ENCODE results near the gene STAT3. TPM values are rescaled to one million over a fixed set of nuclear protein-coding genes. Genes with fewer than 3 reads are reported as not detected.

The STAT3 gene
- total and polyA plus RNA-seq, 2 donors from 2014 or later, result 55.6 to 327 TPM

DNA sequence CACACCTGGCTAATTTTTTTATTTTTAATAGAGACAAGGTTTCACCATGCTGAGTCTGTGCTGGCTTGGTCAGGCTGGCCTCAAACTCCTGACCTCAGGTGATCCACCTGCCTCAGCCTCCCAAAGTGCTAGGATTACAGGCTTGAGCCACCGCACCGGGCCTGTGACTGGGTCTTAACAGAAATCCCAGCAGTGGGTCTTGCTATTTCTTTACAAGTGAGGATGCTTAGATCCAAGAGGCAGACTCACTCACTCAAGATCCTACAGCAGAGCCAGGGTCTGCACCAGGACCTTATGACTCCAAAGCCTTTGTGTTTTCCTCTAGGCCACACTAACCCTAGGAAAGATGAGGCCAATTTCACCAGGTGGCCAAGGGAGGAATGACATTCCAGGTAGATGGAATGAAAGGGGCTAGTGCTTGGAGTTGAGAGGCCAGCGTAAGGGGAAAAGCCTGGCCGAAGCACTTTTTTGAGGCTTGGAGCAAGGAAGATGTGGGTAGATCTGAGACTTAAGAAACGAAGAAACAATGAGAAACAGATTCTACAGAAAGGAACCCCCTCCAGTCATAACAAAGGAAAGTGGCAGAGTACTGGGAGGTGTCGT is 105.7 kb downstream of the STAT3 start:
- intact Hi-C loops (cut with DNase I), result no loop called here
- no peaks in the 10 kb centered on the region for H3K9me3 ChIP-seq (ENCODE audit: control insufficient read depth in 2 of 3, insufficient read depth in 1 of 3, low read length in 3 of 3)
- no peak overlapping the region for H3K9ac ChIP-seq (ENCODE audit: low read length in 3 of 3)
- H3K4me3 ChIP-seq (ENCODE audit: low read length in 3 of 3), result no peak overlapping the region
- FAIRE-seq (no peak), DNase-seq (peak in 1 of 5 donors; percentile 25)
- H3K27ac ChIP-seq (ENCODE audit: low read depth in 2 of 2, low read length in 2 of 2), result no peak overlapping the region
- H3K27me3 ChIP-seq (ENCODE audit: control insufficient read depth, insufficient read depth, low read length), result no peaks in the 10 kb centered on the region
- H3K36me3 ChIP-seq (ENCODE audit: control insufficient read depth in 2 of 3, insufficient read depth in 3 of 3, low read length in 3 of 3), result no peaks in the 10 kb centered on the region
- TF ChIP-seq CTCF (IDR thresholded peaks at IDR 0.05; ENCODE audit: borderline replicate concordance, extremely low read depth, insufficient read depth), result no peak
- H3K4me1 ChIP-seq (ENCODE audit: control insufficient read depth in 2 of 3, insufficient read depth in 2 of 3, low read depth in 1 of 3, low read length in 3 of 3), result peaks cover 0 to 12% (median 2%) of the 10 kb centered on the region in 3 donors

DNA sequence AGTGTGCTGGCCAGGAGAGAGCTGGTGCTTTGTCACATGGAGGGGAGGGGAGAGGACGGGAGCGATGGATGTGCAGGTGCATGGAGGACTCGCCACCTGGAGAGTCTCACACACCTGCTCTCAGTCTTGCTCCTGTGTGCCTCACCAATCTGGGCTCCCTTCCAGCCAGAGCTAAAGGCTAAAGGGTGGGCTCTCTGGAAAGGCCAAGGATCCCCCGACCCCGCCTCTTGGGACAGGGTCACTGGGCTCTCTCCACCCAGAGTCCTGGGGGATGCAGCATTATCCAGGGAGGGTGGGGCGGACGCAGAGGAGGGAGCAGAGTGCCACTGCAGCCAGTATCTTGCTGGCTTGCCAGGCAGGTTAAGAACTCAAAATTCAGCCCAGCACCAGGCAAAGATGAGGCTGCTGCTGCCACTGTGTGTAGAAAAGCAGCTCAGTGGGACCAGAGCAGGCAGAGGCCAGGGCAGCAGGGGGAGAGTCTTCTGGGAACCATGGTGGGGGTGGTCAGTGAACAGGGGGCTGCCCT is 106.6 kb downstream of the STAT3 start:
- Histone ChIP-seq H3K9me3 (ENCODE audit: control insufficient read depth in 2 of 3, insufficient read depth in 1 of 3, low read length in 3 of 3) (no peaks in the 10 kb centered on the region), H3K36me3 (ENCODE audit: control insufficient read depth in 2 of 3, insufficient read depth in 3 of 3, low read length in 3 of 3) (no peaks in the 10 kb centered on the region), H3K27me3 (ENCODE audit: control insufficient read depth, insufficient read depth, low read length) (no peaks in the 10 kb centered on the region), H3K4me3 (ENCODE audit: low read length in 3 of 3) (no peak overlapping the region), H3K4me1 (ENCODE audit: control insufficient read depth in 2 of 3, insufficient read depth in 2 of 3, low read depth in 1 of 3, low read length in 3 of 3) (peaks cover 0 to 3% (median 0%) of the 10 kb centered on the region in 3 donors), H3K27ac (ENCODE audit: low read depth in 2 of 2, low read length in 2 of 2) (no peak overlapping the region), H3K9ac (ENCODE audit: low read length in 3 of 3) (no peak overlapping the region)
- intact Hi-C loops (cut with DNase I), result no loop called here
- DNase-seq, result no peak
- FAIRE-seq, result no peak
- no peak for TF ChIP-seq CTCF (IDR thresholded peaks at IDR 0.05; ENCODE audit: borderline replicate concordance, extremely low read depth, insufficient read depth)

- H3K9ac ChIP-seq (ENCODE audit: low read length in 3 of 3), result no peak overlapping the region
- no peak for TF ChIP-seq CTCF (IDR thresholded peaks at IDR 0.05; ENCODE audit: borderline replicate concordance, extremely low read depth, insufficient read depth)
- no peak for FAIRE-seq
Observed at GRCh38 chr17:42279776-42280630, 108.2 kb downstream of the STAT3 start.

More at GRCh38 chr17:42279776-42280630, 108.2 kb downstream of the STAT3 start:
- Histone ChIP-seq H3K36me3 (ENCODE audit: control insufficient read depth in 2 of 3, insufficient read depth in 3 of 3, low read length in 3 of 3) (no peaks in the 10 kb centered on the region), H3K9me3 (ENCODE audit: control insufficient read depth in 2 of 3, insufficient read depth in 1 of 3, low read length in 3 of 3) (no peaks in the 10 kb centered on the region), H3K4me3 (ENCODE audit: low read length in 3 of 3) (no peak overlapping the region), H3K27ac (ENCODE audit: low read depth in 2 of 2, low read length in 2 of 2) (no peak overlapping the region), H3K4me1 (ENCODE audit: control insufficient read depth in 2 of 3, insufficient read depth in 2 of 3, low read depth in 1 of 3, low read length in 3 of 3) (peaks cover 0 to 2% (median under 1%) of the 10 kb centered on the region in 3 donors), H3K27me3 (ENCODE audit: control insufficient read depth, insufficient read depth, low read length) (no peaks in the 10 kb centered on the region)
- intact Hi-C loops (cut with DNase I), result no loop called here
- DNase-seq, result no peak

Data from kidney (tissue), 14 donors.